ENCODE results near the gene PAGR1. TPM values are rescaled to one million over a fixed set of nuclear protein-coding genes. Genes with fewer than 3 reads are reported as not detected.

The PAGR1 gene
- total and polyA plus RNA-seq, 9 of the 15 experiments (the other 6 are each of a cell fraction or from before 2014, with no cell fraction given): 1.4 to 58.2 (median 16.8) TPM

DNA sequence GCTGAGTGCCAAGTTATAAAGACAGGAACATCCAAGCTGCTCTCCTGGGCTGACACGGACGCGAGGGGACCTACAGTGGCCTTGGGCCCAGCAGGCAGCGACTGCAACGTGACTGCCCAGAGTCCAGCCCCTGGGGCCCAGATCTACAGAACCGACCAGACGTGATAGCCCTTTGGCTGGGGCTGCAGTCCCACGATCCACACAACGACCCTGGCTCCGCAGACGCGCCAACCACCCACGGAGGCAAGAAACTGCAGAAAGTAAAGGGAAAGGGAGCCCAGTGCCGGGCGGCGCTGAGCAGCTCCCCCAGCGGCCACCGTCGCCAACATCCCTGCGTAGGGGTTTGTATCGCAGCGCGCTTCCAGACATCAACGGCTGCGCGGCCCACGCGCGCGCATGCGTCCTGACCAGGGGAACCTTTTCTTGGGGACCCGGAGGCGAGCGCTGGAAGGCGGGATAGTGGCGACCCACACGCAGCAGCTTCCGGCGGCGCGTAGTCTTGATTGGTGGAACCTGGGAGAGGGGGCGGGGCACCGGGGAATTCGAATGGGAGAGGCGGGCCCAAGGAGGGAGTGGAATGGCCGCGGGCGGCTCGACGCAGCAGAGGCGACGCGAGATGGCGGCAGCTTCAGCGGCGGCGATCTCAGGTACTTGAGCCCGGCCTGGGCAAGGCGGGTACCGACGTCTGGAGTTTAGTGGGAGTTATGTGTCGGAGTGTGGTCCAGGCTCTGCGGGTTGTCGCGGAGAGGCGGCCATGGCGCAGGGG, 25.6 kb upstream of the PAGR1 start, which contains the start of gene KIF22 (continued):
- TF ChIP-seq, protein P1, sequence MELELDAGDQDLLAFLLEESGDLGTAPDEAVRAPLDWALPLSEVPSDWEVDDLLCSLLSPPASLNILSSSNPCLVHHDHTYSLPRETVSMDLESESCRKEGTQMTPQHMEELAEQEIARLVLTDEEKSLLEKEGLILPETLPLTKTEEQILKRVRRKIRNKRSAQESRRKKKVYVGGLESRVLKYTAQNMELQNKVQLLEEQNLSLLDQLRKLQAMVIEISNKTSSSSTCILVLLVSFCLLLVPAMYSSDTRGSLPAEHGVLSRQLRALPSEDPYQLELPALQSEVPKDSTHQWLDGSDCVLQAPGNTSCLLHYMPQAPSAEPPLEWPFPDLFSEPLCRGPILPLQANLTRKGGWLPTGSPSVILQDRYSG (tag; conservative IDR thresholded peaks at IDR 0.05; ENCODE audit: low read depth): no peak
- no peak for TF ChIP-seq SIRT6 (IDR thresholded peaks at IDR 0.05; ENCODE audit: low read depth, low read length)
- no peak for TF ChIP-seq MCM3 (IDR thresholded peaks at IDR 0.05)
- TF ChIP-seq, protein P2, sequence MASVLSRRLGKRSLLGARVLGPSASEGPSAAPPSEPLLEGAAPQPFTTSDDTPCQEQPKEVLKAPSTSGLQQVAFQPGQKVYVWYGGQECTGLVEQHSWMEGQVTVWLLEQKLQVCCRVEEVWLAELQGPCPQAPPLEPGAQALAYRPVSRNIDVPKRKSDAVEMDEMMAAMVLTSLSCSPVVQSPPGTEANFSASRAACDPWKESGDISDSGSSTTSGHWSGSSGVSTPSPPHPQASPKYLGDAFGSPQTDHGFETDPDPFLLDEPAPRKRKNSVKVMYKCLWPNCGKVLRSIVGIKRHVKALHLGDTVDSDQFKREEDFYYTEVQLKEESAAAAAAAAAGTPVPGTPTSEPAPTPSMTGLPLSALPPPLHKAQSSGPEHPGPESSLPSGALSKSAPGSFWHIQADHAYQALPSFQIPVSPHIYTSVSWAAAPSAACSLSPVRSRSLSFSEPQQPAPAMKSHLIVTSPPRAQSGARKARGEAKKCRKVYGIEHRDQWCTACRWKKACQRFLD (CRISPR knock-in tag; IDR thresholded peaks at IDR 0.05): no peak
- TF ChIP-seq KLF13 (tag; IDR thresholded peaks at IDR 0.05; ENCODE audit: borderline replicate concordance, low read depth): no peak
- 0 out of 2 replicates have a peak, but pooled peaks have one; percentile 7 for TF ChIP-seq ZNF324 (CRISPR knock-in tag; IDR thresholded peaks at IDR 0.05)
- TF ChIP-seq, protein P3, sequence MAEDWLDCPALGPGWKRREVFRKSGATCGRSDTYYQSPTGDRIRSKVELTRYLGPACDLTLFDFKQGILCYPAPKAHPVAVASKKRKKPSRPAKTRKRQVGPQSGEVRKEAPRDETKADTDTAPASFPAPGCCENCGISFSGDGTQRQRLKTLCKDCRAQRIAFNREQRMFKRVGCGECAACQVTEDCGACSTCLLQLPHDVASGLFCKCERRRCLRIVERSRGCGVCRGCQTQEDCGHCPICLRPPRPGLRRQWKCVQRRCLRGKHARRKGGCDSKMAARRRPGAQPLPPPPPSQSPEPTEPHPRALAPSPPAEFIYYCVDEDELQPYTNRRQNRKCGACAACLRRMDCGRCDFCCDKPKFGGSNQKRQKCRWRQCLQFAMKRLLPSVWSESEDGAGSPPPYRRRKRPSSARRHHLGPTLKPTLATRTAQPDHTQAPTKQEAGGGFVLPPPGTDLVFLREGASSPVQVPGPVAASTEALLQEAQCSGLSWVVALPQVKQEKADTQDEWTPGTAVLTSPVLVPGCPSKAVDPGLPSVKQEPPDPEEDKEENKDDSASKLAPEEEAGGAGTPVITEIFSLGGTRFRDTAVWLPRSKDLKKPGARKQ (CRISPR knock-in tag; IDR thresholded peaks at IDR 0.05): no peak
- peak; percentile 94 for TF ChIP-seq PHF8 (IDR thresholded peaks at IDR 0.05; ENCODE audit: borderline replicate concordance, low read length)
- TF ChIP-seq WHSC1 (IDR thresholded peaks at IDR 0.05; ENCODE audit: low read length): no peak
- peak; percentile 80; the same call in 1 of the 2 replicates for TF ChIP-seq KAT8 (IDR thresholded peaks at IDR 0.05; ENCODE audit: low read depth)
- no peak for TF ChIP-seq XRCC4 (IDR thresholded peaks at IDR 0.05; ENCODE audit: extremely low read depth, insufficient read depth, insufficient read length)
- TF ChIP-seq, protein P4, sequence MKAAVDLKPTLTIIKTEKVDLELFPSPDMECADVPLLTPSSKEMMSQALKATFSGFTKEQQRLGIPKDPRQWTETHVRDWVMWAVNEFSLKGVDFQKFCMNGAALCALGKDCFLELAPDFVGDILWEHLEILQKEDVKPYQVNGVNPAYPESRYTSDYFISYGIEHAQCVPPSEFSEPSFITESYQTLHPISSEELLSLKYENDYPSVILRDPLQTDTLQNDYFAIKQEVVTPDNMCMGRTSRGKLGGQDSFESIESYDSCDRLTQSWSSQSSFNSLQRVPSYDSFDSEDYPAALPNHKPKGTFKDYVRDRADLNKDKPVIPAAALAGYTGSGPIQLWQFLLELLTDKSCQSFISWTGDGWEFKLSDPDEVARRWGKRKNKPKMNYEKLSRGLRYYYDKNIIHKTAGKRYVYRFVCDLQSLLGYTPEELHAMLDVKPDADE (conservative IDR thresholded peaks at IDR 0.05; ENCODE audit: control insufficient read depth, low read depth, low read length): peak; percentile 77
- TF ChIP-seq ZNF316 (IDR thresholded peaks at IDR 0.05): no peak
- TF ChIP-seq SMAD1 (IDR thresholded peaks at IDR 0.05; ENCODE audit: low read depth, low read length, partially characterized antibody): no peak
- TF ChIP-seq, protein P5, sequence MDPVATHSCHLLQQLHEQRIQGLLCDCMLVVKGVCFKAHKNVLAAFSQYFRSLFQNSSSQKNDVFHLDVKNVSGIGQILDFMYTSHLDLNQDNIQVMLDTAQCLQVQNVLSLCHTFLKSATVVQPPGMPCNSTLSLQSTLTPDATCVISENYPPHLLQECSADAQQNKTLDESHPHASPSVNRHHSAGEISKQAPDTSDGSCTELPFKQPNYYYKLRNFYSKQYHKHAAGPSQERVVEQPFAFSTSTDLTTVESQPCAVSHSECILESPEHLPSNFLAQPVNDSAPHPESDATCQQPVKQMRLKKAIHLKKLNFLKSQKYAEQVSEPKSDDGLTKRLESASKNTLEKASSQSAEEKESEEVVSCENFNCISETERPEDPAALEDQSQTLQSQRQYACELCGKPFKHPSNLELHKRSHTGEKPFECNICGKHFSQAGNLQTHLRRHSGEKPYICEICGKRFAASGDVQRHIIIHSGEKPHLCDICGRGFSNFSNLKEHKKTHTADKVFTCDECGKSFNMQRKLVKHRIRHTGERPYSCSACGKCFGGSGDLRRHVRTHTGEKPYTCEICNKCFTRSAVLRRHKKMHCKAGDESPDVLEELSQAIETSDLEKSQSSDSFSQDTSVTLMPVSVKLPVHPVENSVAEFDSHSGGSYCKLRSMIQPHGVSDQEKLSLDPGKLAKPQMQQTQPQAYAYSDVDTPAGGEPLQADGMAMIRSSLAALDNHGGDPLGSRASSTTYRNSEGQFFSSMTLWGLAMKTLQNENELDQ (CRISPR knock-in tag; IDR thresholded peaks at IDR 0.05; ENCODE audit: borderline replicate concordance): no peak
- TF ChIP-seq TBL1XR1 (IDR thresholded peaks at IDR 0.05; ENCODE audit: low read length in 2 of 2): 0 out of 4 replicates have a peak, but pooled peaks have one; percentile 6 to 51
- TF ChIP-seq, protein P6, sequence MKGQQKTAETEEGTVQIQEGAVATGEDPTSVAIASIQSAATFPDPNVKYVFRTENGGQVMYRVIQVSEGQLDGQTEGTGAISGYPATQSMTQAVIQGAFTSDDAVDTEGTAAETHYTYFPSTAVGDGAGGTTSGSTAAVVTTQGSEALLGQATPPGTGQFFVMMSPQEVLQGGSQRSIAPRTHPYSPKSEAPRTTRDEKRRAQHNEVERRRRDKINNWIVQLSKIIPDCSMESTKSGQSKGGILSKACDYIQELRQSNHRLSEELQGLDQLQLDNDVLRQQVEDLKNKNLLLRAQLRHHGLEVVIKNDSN (CRISPR knock-in tag; IDR thresholded peaks at IDR 0.05): no peak; the same call in 1 of the 2 replicates
- TF ChIP-seq CREBBP (IDR thresholded peaks at IDR 0.05; ENCODE audit: low read depth, low read length): no peak

Measured in K562 (cell line).